ENCODE results near the gene TRPM3.

Gene TRPM3

DNA sequence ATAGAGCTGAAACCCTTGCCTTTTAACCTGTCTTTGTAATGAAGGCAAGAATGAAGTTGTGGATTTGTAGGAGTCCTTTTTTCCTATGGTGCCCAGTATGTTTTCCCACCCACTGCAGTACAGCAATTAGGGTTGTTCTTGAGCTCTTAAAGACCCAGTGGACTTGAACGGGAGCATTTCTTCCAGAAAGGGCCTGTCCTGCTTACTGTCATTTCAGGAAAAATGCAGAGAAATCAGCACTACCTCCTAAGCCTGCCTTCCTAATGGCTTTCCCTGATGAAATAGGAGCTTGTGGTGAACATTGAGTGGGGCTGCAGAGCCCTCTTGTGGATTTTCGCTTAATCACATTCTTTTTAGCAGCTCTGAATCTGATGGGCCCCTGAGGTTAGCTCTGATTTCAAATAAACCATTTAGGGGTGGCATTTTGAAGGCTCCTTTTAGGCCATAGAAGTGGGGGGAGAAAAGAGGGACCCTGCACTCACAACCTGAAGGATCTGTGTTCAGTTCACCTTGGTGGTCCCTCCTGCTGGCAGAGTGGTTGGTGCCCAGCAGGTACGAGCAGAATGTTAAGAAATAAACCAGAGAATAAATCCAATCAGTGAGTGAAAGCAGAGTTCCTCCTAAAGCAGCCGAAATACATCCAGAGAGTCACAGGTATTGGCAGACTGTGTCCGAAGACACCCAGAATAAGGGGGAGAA, 519.0 kb downstream of the TRPM3 start:
- TF ChIP-seq CTCF (IDR thresholded peaks at IDR 0.05), result peak; percentile 76

DNA sequence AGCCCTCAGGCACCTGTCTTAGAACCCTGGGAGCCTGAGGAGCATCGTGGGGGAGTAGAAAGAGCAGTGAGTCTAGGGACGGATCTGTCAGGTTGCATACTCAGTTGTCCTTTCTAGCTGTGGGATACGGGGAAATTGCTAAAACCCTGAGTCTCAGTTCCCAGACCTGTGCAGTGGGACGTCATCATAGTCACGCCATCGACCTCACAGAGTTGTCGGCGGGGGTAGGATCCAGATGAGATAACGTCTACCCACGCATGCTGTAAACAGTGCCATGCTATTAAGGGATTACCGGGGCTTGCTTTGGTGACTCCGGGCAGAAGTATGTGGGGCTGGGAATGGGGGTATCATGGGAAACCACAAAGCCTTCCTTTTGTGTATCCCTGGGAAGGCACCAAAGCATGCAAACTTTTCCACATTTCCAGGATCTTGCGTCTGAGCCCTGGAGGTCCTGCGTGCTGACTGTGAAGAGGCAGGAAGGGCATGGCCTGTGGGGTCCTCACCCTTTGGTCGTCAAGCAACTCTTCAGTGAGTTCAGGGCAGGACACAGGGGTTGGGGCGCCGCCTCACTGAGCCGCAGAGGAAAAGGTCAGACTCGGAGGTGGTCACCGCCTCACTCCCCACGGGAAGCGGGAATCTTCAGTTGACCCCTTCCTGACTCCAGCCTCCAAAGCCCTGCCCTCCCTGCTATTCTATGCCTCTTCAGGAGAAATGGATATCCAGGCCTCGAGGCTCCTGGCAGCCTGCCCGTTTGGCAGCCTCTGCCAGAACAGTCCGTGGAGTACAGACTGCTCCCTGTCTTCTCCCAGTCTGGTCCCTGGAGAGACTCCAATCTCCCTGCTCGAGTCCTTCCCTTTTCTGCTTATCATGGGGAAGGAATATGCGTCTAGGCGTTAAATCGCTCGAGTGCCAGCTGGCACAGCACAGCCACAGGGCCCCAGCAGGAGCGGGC, 520.1 kb downstream of the TRPM3 start:
- no peak for TF ChIP-seq CTCF (IDR thresholded peaks at IDR 0.05)

- no peak for TF ChIP-seq CTCF (IDR thresholded peaks at IDR 0.05)
Observed at GRCh38 chr9:70600506-70600905, 520.9 kb downstream of the TRPM3 start.

DNA sequence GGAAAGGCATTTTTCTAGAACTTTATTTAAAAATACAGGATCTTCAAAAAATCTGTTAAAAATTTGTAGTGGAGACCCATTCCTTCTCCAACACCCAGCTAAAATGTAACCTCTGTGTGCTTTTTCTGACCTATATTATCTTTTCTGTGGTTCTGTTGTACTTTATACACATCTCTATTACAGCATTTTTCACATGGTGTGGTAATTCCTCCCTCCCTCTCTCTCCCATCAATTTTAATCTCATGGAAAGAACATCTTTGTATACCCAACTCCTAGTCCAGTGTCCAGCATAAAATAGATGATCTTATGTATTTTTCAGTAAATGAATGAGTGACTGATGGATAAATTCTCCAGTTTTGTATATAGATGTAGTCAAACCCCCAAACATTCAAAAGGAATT, 523.5 kb downstream of the TRPM3 start:
- no peak for TF ChIP-seq CTCF (IDR thresholded peaks at IDR 0.05)

DNA sequence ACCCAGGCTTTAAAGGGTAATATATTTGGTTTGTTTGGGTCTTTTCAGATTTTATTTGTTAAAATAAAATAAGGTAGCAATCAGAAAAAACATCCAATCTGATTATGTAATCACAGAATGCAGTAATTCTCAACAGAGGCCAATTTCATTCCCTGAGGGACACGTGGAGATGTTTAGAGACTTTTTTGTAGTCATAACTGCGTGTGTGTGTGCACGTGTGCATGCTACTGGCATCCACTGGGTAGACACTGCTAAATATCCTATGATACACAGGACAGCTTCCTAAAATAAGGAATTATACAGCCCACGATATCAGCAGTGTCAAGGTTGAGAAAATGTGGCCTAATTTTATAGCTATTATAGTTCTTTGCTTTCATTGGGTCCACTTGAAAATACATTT, 526.2 kb downstream of the TRPM3 start:
- TF ChIP-seq CTCF (IDR thresholded peaks at IDR 0.05), result no peak

DNA sequence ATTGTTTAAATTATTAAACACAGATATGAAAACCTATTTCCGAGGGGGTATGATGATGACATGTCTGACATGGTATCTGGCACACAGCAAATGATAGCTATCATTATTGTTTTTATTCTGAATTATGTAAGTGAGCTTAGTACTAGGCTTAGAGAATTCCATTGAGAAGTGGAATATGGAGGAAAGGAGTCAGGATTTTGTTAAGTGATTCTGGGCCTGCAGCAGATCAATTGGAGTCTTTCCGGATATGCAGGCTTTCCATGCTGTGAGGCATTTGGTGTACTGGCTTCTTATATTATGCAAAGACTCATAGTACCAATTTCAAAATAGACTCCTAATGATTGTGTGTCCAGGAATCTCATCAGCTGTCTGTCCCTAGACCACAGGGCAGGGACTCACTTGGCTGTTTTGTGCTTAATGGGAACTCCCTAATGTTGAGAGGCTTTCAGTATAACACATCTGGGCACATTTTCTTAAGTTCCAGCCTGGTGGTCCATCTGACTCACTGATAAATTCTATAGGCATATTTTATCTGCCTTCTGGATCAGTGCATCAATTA, 527.0 kb downstream of the TRPM3 start:
- TF ChIP-seq CTCF (IDR thresholded peaks at IDR 0.05), result no peak

DNA sequence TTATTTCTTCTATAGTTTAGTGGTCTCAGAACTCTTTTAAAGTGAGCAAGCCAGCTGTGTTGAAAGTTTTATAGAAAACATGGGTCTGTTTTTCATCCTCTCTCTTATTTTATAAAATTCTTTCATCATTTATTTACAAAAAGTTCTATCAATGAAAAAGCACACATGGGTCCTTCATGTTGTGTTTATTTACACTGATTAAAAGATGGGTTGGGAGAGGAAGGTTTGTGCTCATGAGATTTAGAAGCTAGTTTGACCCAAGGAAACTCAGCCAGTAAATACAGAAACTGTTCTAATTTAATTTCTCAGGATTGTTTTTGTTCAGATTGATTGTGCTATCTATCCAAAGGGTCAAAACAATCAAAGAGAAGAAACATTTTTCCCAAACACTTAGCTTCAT, 528.2 kb downstream of the TRPM3 start:
- no peak for TF ChIP-seq CTCF (IDR thresholded peaks at IDR 0.05)

All from LNCAP (cell line).